Osteoblast (primary cell): ENCODE data around the gene EIF5AL1. TPM values are rescaled to one million over a fixed set of nuclear protein-coding genes. Genes with fewer than 3 reads are reported as not detected.

ENCODE experiments used
- DNase-seq: peaks from one replicate; pipeline ENCODE4 v3.0.0; 2011; ENCODE audit warnings: low spot score, mixed read lengths; ENCODE audit not compliant: insufficient read length; ENCODE audit errors: missing footprints
- H2AFZ ChIP-seq: 2 replicates; pipeline ENCODE4 v1.6.0; 2011; ENCODE audit warnings: mild to moderate bottlenecking, low read length
- H3K27ac ChIP-seq: 2 replicates; pipeline ENCODE4 v1.5.1; 2011; ENCODE audit warnings: mild to moderate bottlenecking, low read depth, low read length, moderate library complexity
- H3K27me3 ChIP-seq: 2 replicates; pipeline ENCODE4 v1.6.0; 2012; ENCODE audit warnings: mild to moderate bottlenecking, control low read depth, inconsistent platforms, low read length, moderate library complexity; ENCODE audit not compliant: insufficient read depth
- H3K36me3 ChIP-seq: 2 replicates; pipeline ENCODE4 v1.5.1; 2011; ENCODE audit warnings: mild to moderate bottlenecking, low read length, control low read depth, moderate library complexity; ENCODE audit not compliant: insufficient read depth
- H3K4me1 ChIP-seq: 2 replicates; pipeline ENCODE4 v1.5.1; 2011; ENCODE audit warnings: mild to moderate bottlenecking, low read length, control low read depth, moderate library complexity; ENCODE audit not compliant: insufficient read depth
- H3K4me2 ChIP-seq: 2 replicates; pipeline ENCODE4 v1.6.0; 2011; ENCODE audit warnings: mild to moderate bottlenecking, low read length; ENCODE audit not compliant: insufficient read depth
- H3K4me3 ChIP-seq: fragments of 200-600 bp; sonication (generic); 3 replicates; pipeline ENCODE4 v1.5.1; 2012; ENCODE audit warnings: mild to moderate bottlenecking, low read length, inconsistent platforms; ENCODE audit not compliant: insufficient read depth
- H3K79me2 ChIP-seq: 2 replicates; pipeline ENCODE4 v1.6.0; 2012; ENCODE audit warnings: mild to moderate bottlenecking, low read length, control low read depth, inconsistent platforms; ENCODE audit not compliant: insufficient read depth
- H3K9me3 ChIP-seq: 2 replicates; pipeline ENCODE4 v1.5.1; 2011; ENCODE audit warnings: low read depth, low read length, control low read depth
- H4K20me1 ChIP-seq: 2 replicates; pipeline ENCODE4 v1.6.0; 2012; ENCODE audit warnings: mild to moderate bottlenecking, low read length, control low read depth; ENCODE audit not compliant: insufficient read depth
- CTCF ChIP-seq: IDR thresholded peaks from 2 replicates; pipeline ENCODE4 v1.5.1; 2011; ENCODE audit warnings: mild to moderate bottlenecking, low read depth, low read length, moderate library complexity; ENCODE audit errors: extremely low read depth
- total RNA-seq: library from RNA; depleted of rRNA; stranded (reverse); fragments of >200 nt; gene quantifications from 2 replicates; pipeline ENCODE4 v1.2.3, GENCODE V29; 2012

Gene EIF5AL1
- total RNA-seq, 1 donor = 0.72 TPM

GRCh38 chr10:79476645-79477044, 35.7 kb upstream of the EIF5AL1 start:
- no peak for DNase-seq
- H3K36me3 ChIP-seq = no peaks in the 10 kb centered on the region
- no peaks in the 10 kb centered on the region for H3K79me2 ChIP-seq
- H3K4me1 ChIP-seq = no peaks in the 10 kb centered on the region
- peaks cover 6% of the 10 kb centered on the region for H3K27me3 ChIP-seq
- no peak overlapping the region for H3K4me2 ChIP-seq
- H3K4me3 ChIP-seq = no peak overlapping the region
- no peak overlapping the region for H2AFZ ChIP-seq
- H3K9me3 ChIP-seq = no peaks in the 10 kb centered on the region
- no peaks in the 10 kb centered on the region for H4K20me1 ChIP-seq
- TF ChIP-seq CTCF = no peak
- H3K27ac ChIP-seq = no peak overlapping the region

GRCh38 chr10:79477456-79477855, 34.9 kb upstream of the EIF5AL1 start:
- H3K79me2 ChIP-seq = no peaks in the 10 kb centered on the region
- H4K20me1 ChIP-seq = no peaks in the 10 kb centered on the region
- H3K27ac ChIP-seq = no peak overlapping the region
- no peak overlapping the region for H2AFZ ChIP-seq
- H3K36me3 ChIP-seq = no peaks in the 10 kb centered on the region
- H3K9me3 ChIP-seq = no peaks in the 10 kb centered on the region
- no peak overlapping the region for H3K4me2 ChIP-seq
- no peak overlapping the region for H3K4me3 ChIP-seq
- H3K4me1 ChIP-seq = no peaks in the 10 kb centered on the region
- H3K27me3 ChIP-seq = peaks cover 6% of the 10 kb centered on the region
- no peak for DNase-seq
- no peak for TF ChIP-seq CTCF

GRCh38 chr10:79479283-79479909, 32.9 kb upstream of the EIF5AL1 start:
- no peak for TF ChIP-seq CTCF
- H3K27ac ChIP-seq = no peak overlapping the region
- H3K79me2 ChIP-seq = no peaks in the 10 kb centered on the region
- no peaks in the 10 kb centered on the region for H4K20me1 ChIP-seq
- DNase-seq = no peak
- H3K4me3 ChIP-seq = no peak overlapping the region
- H3K4me2 ChIP-seq = no peak overlapping the region
- H3K27me3 ChIP-seq = peaks cover 6% of the 10 kb centered on the region
- peaks cover 13% of the 10 kb centered on the region for H3K4me1 ChIP-seq
- no peaks in the 10 kb centered on the region for H3K9me3 ChIP-seq
- no peak overlapping the region for H2AFZ ChIP-seq
- no peaks in the 10 kb centered on the region for H3K36me3 ChIP-seq

GRCh38 chr10:79482304-79482703, 30.0 kb upstream of the EIF5AL1 start:
- no peak overlapping the region for H3K4me3 ChIP-seq
- no peaks in the 10 kb centered on the region for H3K79me2 ChIP-seq
- H3K36me3 ChIP-seq = no peaks in the 10 kb centered on the region
- peaks cover 16% of the 10 kb centered on the region for H3K4me1 ChIP-seq
- no peaks in the 10 kb centered on the region for H3K9me3 ChIP-seq
- no peaks in the 10 kb centered on the region for H4K20me1 ChIP-seq
- H2AFZ ChIP-seq = no peak overlapping the region
- TF ChIP-seq CTCF = no peak
- no peak for DNase-seq
- no peak overlapping the region for H3K27ac ChIP-seq
- no peak overlapping the region for H3K4me2 ChIP-seq
- H3K27me3 ChIP-seq = no peaks in the 10 kb centered on the region
